ENCODE results near the gene IFT80.

- TF ChIP-seq, protein P1, sequence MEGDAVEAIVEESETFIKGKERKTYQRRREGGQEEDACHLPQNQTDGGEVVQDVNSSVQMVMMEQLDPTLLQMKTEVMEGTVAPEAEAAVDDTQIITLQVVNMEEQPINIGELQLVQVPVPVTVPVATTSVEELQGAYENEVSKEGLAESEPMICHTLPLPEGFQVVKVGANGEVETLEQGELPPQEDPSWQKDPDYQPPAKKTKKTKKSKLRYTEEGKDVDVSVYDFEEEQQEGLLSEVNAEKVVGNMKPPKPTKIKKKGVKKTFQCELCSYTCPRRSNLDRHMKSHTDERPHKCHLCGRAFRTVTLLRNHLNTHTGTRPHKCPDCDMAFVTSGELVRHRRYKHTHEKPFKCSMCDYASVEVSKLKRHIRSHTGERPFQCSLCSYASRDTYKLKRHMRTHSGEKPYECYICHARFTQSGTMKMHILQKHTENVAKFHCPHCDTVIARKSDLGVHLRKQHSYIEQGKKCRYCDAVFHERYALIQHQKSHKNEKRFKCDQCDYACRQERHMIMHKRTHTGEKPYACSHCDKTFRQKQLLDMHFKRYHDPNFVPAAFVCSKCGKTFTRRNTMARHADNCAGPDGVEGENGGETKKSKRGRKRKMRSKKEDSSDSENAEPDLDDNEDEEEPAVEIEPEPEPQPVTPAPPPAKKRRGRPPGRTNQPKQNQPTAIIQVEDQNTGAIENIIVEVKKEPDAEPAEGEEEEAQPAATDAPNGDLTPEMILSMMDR (IDR thresholded peaks at IDR 0.05): no peak
- no peak for TF ChIP-seq POLR2A (IDR thresholded peaks at IDR 0.05)
Observed at GRCh38 chr3:160279657-160280056, 119.4 kb downstream of the IFT80 start.

Data from thyroid gland (tissue), 4 donors.